AG20443 (cell line): ENCODE data around the gene MCTP2.
"Not testable (repeated sequence)": the region's sequence is repeated elsewhere in the genome, so short reads cannot be mapped to it uniquely, and the experiment has no call there.

Source experiments
- DNase-seq: peaks from one replicate; pipeline ENCODE4 v3.0.0; 2012; ENCODE audit warnings: low spot score, mixed read lengths

The MCTP2 gene

GRCh38 chr15:94456226-94456625 lies 224.9 kb downstream of the MCTP2 start:
- no peak for DNase-seq

GRCh38 chr15:94457661-94458060 lies 226.3 kb downstream of the MCTP2 start:
- DNase-seq, result no peak

GRCh38 chr15:94460624-94461023 lies 229.3 kb downstream of the MCTP2 start:
- DNase-seq, result no peak

- DNase-seq, result no peak
Observed at GRCh38 chr15:94467034-94467433, 235.7 kb downstream of the MCTP2 start.

DNA sequence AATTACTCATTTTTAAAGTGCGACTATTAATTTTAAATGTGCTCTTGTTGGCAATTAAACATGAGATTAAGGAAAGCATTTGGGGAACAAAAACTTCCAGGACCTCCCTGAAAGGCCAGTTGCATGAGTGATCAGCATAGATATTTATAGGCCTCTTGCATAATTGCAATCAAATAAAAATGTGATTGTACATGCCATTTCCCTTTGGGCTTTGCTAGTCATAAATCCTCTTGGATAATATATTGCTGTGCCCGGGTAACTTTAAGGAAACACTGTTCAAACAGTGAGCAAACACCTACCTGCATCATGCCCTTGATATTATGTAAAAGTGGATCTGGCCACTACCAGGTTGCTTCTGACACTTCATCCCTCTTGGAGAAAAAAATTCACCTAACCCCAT lies 239.1 kb downstream of the MCTP2 start:
- DNase-seq, result no peak

DNA sequence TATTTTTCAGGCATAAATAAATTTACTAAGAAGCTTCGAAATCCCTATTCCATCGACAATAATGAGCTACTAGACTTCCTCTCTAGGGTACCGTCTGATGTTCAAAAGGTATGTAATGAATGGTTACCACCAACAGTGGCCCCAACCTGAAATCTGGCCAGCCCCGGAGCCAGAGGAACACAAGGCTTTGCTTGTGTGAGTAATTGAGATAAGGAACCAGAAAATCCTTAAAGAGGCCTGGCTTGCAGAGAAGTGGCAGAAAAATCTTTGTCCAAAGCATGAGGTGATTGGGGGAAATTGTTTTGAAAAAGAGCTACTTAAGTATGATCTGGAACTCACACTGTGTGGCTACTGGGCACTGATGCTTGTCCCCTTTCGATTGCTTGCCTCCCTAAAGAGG lies 245.3 kb downstream of the MCTP2 start:
- no peak for DNase-seq

DNA sequence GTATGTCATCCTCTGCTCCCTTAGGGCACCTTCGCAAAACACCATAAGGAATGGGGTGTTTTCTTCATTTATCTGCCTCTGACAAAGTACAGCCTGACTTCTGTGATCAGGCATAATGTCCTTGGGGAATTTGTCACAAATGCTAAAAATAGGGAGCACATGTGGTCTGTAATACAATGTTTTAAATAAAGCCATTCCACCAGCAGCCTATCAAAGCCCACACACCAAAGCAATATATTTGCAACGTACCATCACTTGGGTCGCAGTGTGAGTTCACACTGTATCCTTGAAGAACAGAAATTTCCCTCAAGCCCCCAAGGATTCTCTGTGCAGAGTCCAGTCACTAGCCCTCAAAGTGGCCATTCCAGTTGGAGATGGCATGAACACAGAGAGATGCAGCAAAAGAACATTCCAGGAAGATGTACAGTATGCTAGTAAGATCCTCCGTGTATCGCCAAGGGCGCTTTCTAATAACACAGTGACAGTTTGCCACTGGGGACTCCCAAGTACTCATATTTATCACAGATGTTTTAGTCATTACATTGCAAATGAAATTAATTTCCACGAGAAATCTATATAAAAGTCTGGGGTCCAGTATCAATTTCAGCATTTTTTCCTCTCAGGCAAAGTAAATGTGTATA lies 246.7 kb downstream of the MCTP2 start:
- DNase-seq, result no peak

- no peak for DNase-seq
Observed at GRCh38 chr15:94478763-94479162, 247.4 kb downstream of the MCTP2 start.

GRCh38 chr15:94480289-94480834 lies 249.0 kb downstream of the MCTP2 start:
- no peak for DNase-seq

DNA sequence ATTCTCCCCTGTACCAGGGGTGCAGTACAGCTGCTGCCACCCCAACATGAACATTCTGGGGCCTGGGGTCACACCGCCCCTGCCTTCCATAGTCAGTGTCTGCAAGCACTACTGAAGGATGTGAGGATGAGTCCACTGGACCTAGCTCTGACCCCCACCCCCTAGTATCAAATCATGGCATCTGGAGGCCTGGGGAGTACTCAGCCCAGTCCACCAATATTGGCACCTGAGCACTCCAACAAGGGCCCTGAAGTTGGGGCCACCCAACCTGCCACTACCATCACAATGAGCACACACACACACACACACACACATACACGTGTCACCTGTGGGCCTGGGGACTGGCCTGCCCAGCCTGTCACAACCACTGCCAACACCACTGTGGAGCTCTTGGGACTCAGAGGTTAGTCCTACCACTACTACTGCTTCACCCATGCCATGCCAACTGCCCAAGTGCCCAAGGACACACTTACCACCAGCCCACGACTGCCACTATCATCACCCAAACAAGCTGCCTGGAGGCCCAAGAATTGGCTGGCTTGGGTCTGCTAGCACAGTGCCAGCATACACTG lies 253.9 kb downstream of the MCTP2 start:
- DNase-seq, result no peak

GRCh38 chr15:94487635-94488034 lies 256.3 kb downstream of the MCTP2 start:
- DNase-seq, result no peak

DNA sequence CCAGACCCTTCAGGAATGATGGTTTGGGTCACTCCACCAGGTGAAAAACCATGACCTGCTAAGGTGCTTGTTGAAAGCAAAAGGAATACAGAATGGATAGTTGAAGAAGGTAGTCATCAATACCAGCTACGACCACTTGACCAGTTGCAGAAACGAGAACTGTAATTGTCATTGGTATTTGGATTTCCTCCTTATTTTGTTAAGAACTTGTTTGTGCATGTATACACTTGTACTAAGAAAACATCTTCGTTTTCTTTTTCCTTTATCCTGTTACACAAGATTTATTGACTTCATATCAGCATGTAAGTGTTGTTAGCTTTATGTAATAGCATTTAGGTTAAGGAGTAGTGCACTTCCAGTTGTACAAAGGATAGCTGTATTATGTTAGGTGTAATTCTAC lies 261.8 kb downstream of the MCTP2 start:
- DNase-seq, result no peak

- not testable (repeated sequence) for DNase-seq
Observed at GRCh38 chr15:94493586-94493985, 262.2 kb downstream of the MCTP2 start.

DNA sequence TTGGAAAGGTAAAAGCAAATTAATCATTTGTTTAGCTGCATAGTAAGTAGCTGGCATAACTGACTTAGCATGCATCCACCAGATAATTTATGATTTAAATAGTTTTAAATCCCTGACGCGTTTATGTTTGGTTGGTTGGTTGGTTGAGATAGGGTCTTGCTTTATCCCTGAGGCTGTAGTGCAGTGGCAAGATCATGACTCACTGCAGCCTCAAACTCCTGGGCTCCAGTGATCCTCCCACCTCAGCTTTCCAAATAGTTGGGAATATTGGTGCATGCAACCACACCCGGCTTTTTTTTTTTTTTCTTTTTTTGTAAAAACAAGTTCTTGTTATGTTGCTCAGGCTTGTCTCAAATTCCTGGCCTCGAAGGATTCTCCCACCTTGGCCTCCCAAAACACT lies 263.4 kb downstream of the MCTP2 start:
- no peak for DNase-seq

GRCh38 chr15:94503293-94503692 lies 271.9 kb downstream of the MCTP2 start:
- DNase-seq, result no peak

GRCh38 chr15:94509259-94509658 lies 277.9 kb downstream of the MCTP2 start:
- no peak for DNase-seq

DNA sequence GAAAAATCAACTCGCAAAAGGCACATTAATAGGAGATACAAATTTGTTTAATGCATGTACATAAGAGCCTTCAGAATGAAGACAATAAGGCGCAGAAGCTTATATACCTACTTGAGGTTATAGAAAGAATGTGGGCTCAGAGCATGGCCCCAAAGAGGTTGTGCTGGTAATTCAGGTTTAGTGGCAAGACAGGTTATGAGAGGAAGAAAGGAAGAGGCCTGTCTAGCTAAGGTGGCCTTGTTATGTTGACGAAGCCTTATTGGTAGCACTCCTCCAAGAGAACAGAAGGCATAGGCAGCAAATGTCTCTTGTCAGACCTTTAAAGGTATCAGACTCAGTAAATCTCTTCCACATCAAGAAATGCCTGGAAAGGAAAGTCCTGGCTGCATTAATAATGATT lies 290.8 kb downstream of the MCTP2 start:
- no peak for DNase-seq

- DNase-seq, result no peak
Observed at GRCh38 chr15:94523873-94524272, 292.5 kb downstream of the MCTP2 start.

DNA sequence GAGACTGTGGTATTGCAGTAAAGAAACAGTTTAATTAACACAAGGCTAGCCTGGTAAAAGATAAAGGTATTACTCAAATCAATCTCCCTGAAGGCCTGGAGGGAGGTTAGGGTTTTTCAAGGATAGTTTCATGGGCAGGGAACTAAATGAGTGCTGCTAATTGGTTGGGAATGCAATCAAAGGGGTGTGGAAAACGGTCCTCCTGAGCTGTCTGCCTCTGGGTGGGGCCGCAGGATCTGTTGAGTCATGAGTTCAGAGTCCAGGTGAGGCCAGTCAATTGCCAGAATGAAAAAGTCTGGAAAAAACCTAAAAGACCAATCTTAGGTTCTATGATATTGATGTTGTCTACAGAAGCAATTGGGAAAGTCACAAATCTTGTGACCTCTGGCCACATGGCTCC lies 293.2 kb downstream of the MCTP2 start:
- DNase-seq, result no peak

DNA sequence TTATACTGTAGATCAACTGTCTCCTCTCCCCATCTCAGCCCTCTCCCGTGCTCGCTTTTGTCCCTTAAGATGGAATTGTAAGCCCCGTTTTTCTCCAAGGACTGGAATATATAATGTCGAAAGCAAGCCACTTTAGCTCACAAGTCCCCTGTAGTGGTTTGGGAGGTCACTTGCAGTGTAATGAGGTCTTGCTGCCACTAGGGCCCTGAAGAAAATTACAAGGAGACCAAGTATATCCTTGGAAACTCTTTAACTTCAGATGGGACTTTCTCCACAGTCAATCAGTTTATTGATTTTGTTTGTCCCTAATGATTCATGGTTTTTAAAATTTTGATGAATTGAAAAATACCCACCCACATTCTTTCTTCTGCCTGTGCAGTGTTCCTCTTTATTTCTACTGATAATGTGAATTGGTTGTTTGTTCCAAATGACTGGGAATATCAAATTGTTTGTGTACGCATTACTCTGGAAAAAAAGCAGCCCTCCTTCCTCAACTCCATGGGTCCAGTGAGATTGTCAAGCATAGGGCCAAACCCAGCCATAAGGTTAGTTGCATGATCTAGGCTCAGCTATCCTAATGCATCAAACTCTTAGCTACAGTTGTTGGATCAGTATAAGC lies 294.8 kb downstream of the MCTP2 start:
- DNase-seq, result no peak

DNA sequence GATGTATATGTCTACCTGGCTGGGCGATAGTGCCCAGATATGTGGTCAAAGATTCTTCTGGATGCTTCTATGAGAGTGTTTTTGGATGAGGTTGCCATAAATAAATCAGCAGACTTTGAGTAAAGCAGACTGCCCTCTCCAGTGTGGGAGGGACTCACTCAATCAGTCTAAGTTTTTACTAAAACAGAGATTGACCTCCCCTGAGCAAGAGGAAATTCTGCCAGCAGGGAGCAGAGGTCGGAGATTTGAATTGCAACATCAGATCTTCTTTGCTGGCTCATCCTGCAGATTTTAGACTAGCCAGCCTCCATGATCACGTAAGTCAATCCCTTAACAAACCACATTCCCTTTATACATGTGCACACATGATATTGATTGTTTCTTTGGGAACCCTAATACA lies 300.9 kb downstream of the MCTP2 start:
- no peak for DNase-seq
